ENCODE results near the gene ADGRL3.
"Not testable (repeated sequence)": the region's sequence is repeated elsewhere in the genome, so short reads cannot be mapped to it uniquely, and the experiment has no call there.

The ADGRL3 gene

GRCh38 chr4:61913619-61914018, 713.5 kb downstream of the ADGRL3 start:
- ATAC-seq: no peak

GRCh38 chr4:61915501-61915900, 715.4 kb downstream of the ADGRL3 start:
- no peak for DNase-seq
- ATAC-seq: no peak

More at GRCh38 chr4:61913619-61914018, 713.5 kb downstream of the ADGRL3 start:
- no peak for DNase-seq

- ATAC-seq (no peak), DNase-seq (no peak)
Observed at GRCh38 chr4:61918507-61918906, 718.4 kb downstream of the ADGRL3 start.

- ATAC-seq (no peak), DNase-seq (no peak)
Observed at GRCh38 chr4:61918987-61919386, 718.9 kb downstream of the ADGRL3 start.

- DNase-seq: no peak
- no peak for ATAC-seq
Observed at GRCh38 chr4:61919561-61919960, 719.4 kb downstream of the ADGRL3 start.

GRCh38 chr4:61921920-61922319, 721.8 kb downstream of the ADGRL3 start:
- ATAC-seq (no peak), DNase-seq (no peak)

- no peak for ATAC-seq
- DNase-seq: no peak
Observed at GRCh38 chr4:61922766-61923165, 722.6 kb downstream of the ADGRL3 start.

- ATAC-seq (no peak), DNase-seq (no peak)
Observed at GRCh38 chr4:61923179-61923578, 723.1 kb downstream of the ADGRL3 start.

- DNase-seq (no peak), ATAC-seq (no peak)
Observed at GRCh38 chr4:61924131-61924530, 724.0 kb downstream of the ADGRL3 start.

GRCh38 chr4:61933527-61933926, 733.4 kb downstream of the ADGRL3 start:
- ATAC-seq: no peak
- no peak for DNase-seq

- ATAC-seq: no peak
- no peak for DNase-seq
Observed at GRCh38 chr4:61934198-61934597, 734.1 kb downstream of the ADGRL3 start.

GRCh38 chr4:61938250-61938846, 738.2 kb downstream of the ADGRL3 start:
- DNase-seq: no peak
- ATAC-seq: no peak

- DNase-seq (no peak), ATAC-seq (no peak)
Observed at GRCh38 chr4:61950625-61951024, 750.5 kb downstream of the ADGRL3 start.

GRCh38 chr4:61953386-61953785, 753.3 kb downstream of the ADGRL3 start:
- no peak for ATAC-seq

GRCh38 chr4:61958591-61958990, 758.5 kb downstream of the ADGRL3 start:
- DNase-seq (no peak), ATAC-seq (no peak)

More at GRCh38 chr4:61953386-61953785, 753.3 kb downstream of the ADGRL3 start:
- no peak for DNase-seq

- DNase-seq (no peak), ATAC-seq (no peak)
Observed at GRCh38 chr4:61959087-61959486, 759.0 kb downstream of the ADGRL3 start.

- DNase-seq: no peak
- no peak for ATAC-seq
Observed at GRCh38 chr4:61984260-61984909, 784.3 kb downstream of the ADGRL3 start.

- no peak for ATAC-seq
- no peak for DNase-seq
Observed at GRCh38 chr4:61985426-61985825, 785.3 kb downstream of the ADGRL3 start.

- DNase-seq, ATAC-seq: not testable (repeated sequence)
Observed at GRCh38 chr4:61986929-61987328, 786.8 kb downstream of the ADGRL3 start.

- ATAC-seq (no peak), DNase-seq (no peak)
Observed at GRCh38 chr4:61992351-61992750, 792.2 kb downstream of the ADGRL3 start.

GRCh38 chr4:61994036-61994435, 793.9 kb downstream of the ADGRL3 start:
- ATAC-seq (no peak), DNase-seq (no peak)

- no peak for DNase-seq
- no peak for ATAC-seq
Observed at GRCh38 chr4:61995717-61996340, 795.7 kb downstream of the ADGRL3 start.

- ATAC-seq: no peak
Observed at GRCh38 chr4:61996943-61997342, 796.8 kb downstream of the ADGRL3 start.

GRCh38 chr4:61997831-61998230, 797.7 kb downstream of the ADGRL3 start:
- ATAC-seq (no peak), DNase-seq (no peak)

More at GRCh38 chr4:61996943-61997342, 796.8 kb downstream of the ADGRL3 start:
- DNase-seq: no peak

All from stimulated activated naive CD8-positive, alpha-beta T cell treated with anti-CD3 and anti-CD28 coated beads, Interleukin-15, Interleukin-2, amounts not matched to agents 100 U/mL and 50 U/mL, for 24 hours (primary cell).